ENCODE results near the gene INSIG2. TPM values are rescaled to one million over a fixed set of nuclear protein-coding genes. Genes with fewer than 3 reads are reported as not detected.

INSIG2 gene
- total RNA-seq, 4 donors from 2014 or later, result 9.4 to 18.4 (median 13.5) TPM

DNA sequence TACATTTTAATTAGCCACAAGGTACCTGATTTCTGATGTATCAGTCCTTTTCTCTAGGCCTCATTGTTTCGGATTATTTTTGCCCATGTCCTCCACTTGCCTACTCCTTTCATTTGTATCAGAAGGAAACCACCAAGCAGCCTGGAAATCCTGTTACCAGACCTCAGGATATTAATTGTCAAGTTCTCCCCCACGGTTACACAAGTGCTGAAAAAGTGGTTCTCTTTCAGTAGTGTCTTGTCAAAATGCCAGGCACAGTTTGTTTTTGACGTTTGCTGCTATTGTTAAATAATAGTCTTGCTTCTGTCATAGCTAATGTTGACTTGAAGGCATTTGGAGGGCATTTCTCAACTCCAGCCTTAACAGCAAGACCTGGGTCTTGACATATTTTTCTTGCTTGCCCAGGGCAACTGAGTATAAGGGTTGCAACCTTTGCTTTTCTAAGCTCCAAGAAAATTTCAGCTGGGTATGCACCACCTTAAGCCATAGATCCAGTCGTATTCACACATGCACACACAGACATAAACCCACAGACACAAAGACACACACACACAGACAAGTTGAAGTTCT lies 31.0 kb downstream of the INSIG2 start:
- TF ChIP-seq POLR2AphosphoS5 (IDR thresholded peaks at IDR 0.05) (no peak), CTCF (IDR thresholded peaks at IDR 0.05) (no peak), EP300 (IDR thresholded peaks at IDR 0.05) (no peak), POLR2A (IDR thresholded peaks at IDR 0.05; ENCODE audit: low read depth) (no peak)
- Histone ChIP-seq H3K27me3 (no peaks in the 10 kb centered on the region), H3K36me3 (no peaks in the 10 kb centered on the region), H3K4me1 (peaks cover 0 to 15% (median 12%) of the 10 kb centered on the region in 4 donors), H3K9me3 (no peaks in the 10 kb centered on the region), H3K27ac (replicated peaks in 1 of 4) (no peak overlapping the region), H3K4me3 (no peak overlapping the region)
- no peak for DNase-seq (ENCODE audit: extremely low spot score)
- WGBS, result 51% methylated on average over 4 of the region's 4 CpGs
- intact Hi-C loops (cut with DNase I), result no loop called here

- Histone ChIP-seq H3K27ac (replicated peaks in 1 of 4) (no peak overlapping the region), H3K4me1 (peaks cover 0 to 18% (median 15%) of the 10 kb centered on the region in 4 donors), H3K36me3 (no peaks in the 10 kb centered on the region), H3K27me3 (no peaks in the 10 kb centered on the region), H3K9me3 (no peaks in the 10 kb centered on the region), H3K4me3 (no peak overlapping the region)
- no peak for DNase-seq (ENCODE audit: extremely low spot score)
- intact Hi-C loops (cut with DNase I), result no loop called here
- 94% methylated on average over 8 of the region's 8 CpGs for WGBS
- TF ChIP-seq CTCF (IDR thresholded peaks at IDR 0.05), result no peak
- no peak for TF ChIP-seq POLR2AphosphoS5 (IDR thresholded peaks at IDR 0.05)
- TF ChIP-seq POLR2A (IDR thresholded peaks at IDR 0.05; ENCODE audit: low read depth), result no peak
- TF ChIP-seq EP300 (IDR thresholded peaks at IDR 0.05), result no peak
These were observed 31.6 kb downstream of the INSIG2 start for GRCh38 chr2:118119761-118120400.

DNA sequence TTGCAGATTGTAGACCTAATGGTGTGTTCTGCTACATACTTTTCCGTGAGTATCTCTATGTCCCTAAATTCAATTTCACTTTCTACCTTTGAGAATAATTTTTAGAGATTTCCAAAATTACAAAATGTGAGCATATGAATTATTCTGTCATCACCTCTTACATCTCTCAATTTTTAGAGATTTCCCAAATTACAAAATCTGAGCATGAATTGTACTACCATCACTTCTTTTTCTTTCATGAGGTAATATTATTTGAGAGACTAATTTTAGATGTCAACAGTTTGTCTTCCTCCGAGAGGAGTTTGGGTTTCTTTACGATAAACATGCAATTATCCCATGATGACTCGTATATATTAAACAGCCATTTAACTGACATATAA lies 32.1 kb downstream of the INSIG2 start:
- Histone ChIP-seq H3K27me3 (no peaks in the 10 kb centered on the region), H3K27ac (replicated peaks in 1 of 4) (no peak overlapping the region), H3K36me3 (no peaks in the 10 kb centered on the region), H3K9me3 (no peaks in the 10 kb centered on the region), H3K4me3 (no peak overlapping the region), H3K4me1 (peaks cover 0 to 18% (median 15%) of the 10 kb centered on the region in 4 donors)
- DNase-seq (ENCODE audit: extremely low spot score), result no peak
- WGBS, result 83% methylated on average over 4 of the region's 4 CpGs
- TF ChIP-seq POLR2AphosphoS5 (IDR thresholded peaks at IDR 0.05) (no peak), CTCF (IDR thresholded peaks at IDR 0.05) (no peak), POLR2A (IDR thresholded peaks at IDR 0.05; ENCODE audit: low read depth) (no peak), EP300 (IDR thresholded peaks at IDR 0.05) (no peak)
- intact Hi-C loops (cut with DNase I), result no loop called here

DNA sequence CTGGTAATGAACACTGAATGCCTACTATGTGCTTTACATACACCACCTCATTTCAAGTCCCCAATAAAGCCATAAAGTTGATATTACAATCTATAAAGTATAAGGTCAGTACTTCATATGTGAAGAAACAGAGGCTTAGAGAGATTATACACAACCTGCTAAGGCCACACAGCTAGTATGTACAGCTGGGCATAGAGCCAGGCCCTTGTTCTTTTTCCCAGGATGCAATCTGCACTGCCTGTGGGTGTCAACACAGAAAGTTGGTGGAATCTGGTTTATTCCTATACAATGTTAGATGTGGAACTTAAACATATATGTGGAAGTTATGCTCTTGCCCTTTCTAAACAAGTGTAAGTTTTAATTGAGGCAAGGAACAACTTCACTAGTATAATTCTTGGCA lies 32.8 kb downstream of the INSIG2 start:
- H3K4me1 ChIP-seq, result peaks cover 0 to 18% (median 15%) of the 10 kb centered on the region in 4 donors
- H3K27ac ChIP-seq (replicated peaks in 1 of 4), result no peak overlapping the region
- no peak for DNase-seq (ENCODE audit: extremely low spot score)
- H3K27me3 ChIP-seq, result no peaks in the 10 kb centered on the region
- no peak overlapping the region for H3K4me3 ChIP-seq
- H3K36me3 ChIP-seq, result no peaks in the 10 kb centered on the region
- no peak for TF ChIP-seq POLR2AphosphoS5 (IDR thresholded peaks at IDR 0.05)
- TF ChIP-seq EP300 (IDR thresholded peaks at IDR 0.05), result no peak
- TF ChIP-seq POLR2A (IDR thresholded peaks at IDR 0.05; ENCODE audit: low read depth), result no peak
- TF ChIP-seq CTCF (IDR thresholded peaks at IDR 0.05), result no peak
- no peaks in the 10 kb centered on the region for H3K9me3 ChIP-seq
- intact Hi-C loops (cut with DNase I), result no loop called here
